HCT116 (cell line): ENCODE data around the gene RAP2A. TPM values are rescaled to one million over a fixed set of nuclear protein-coding genes. Genes with fewer than 3 reads are reported as not detected.

Experiments used
- ATAC-seq: fragments of 200-7000 bp; cut with Tn5 transposase; 2 replicates; pipeline ENCODE4 v1.9.1; 2020; ENCODE audit warnings: mild to moderate bottlenecking, moderate library complexity
- BruUV-seq: library from RNA; stranded (reverse); fragments of 400-500 nt; replicated peaks from 2 replicates; lab custom pipeline; 2021; lab: Mats Ljungman, UMichigan
- CTCF ChIA-PET: fragments of 300-600 bp; sonication (Branson Sonifier 250); formaldehyde crosslinking; loops from one replicate; lab custom pipeline; 2021; ENCODE audit warnings: antibody characterized with exemption; lab: Charles Lee
- POLR2A ChIA-PET: fragments of 300-600, 350-600 bp; sonication (Branson Sonifier 250); formaldehyde crosslinking; loops from one replicate; lab custom pipeline; 2021; ENCODE audit warnings: antibody characterized with exemption; lab: Charles Lee
- RAD21 ChIA-PET, 2 experiments: fragments of 300-600 bp; sonication (Branson Sonifier 250); formaldehyde crosslinking; loops; one replicate each; lab custom pipeline; 2023; ENCODE audit warnings: low total read pairs in 2 of 2; ENCODE audit not compliant: uncharacterized antibody in 2 of 2, unreplicated experiment in 2 of 2, low non-redundant PET in 1 of 2; lab: Charles Lee
- DNase-seq: peaks from one replicate; pipeline ENCODE4 v3.0.0-alpha.2; 2010; ENCODE audit warnings: low read depth, low spot score
- H2AFZ ChIP-seq: fragments of 200-600 bp; shearing (Covaris generic), sonication (generic); 2 replicates; pipeline ENCODE4 v1.6.1; 2017; ENCODE audit warnings: low read depth, mixed run types, mixed read lengths, antibody characterized with exemption, low read length; ENCODE audit not compliant: poor library complexity, severe bottlenecking
- H3K27ac ChIP-seq: 2 replicates; pipeline ENCODE4 v1.5.1; 2012; ENCODE audit warnings: low read depth, low read length
- H3K27me3 ChIP-seq: fragments of 200-600 bp; sonication (generic); 2 replicates; pipeline ENCODE4 v1.6.1; 2016; ENCODE audit warnings: mixed run types, low read length, mixed read lengths; ENCODE audit not compliant: insufficient read depth
- H3K36me3 ChIP-seq, 2 experiments: fragments of 200-500 bp in 1 of 2; fragments of 200-600 bp in 1 of 2; sonication (Bioruptor generic) in 1 of 2; sonication (generic) in 1 of 2; 2 replicates each; pipeline versions ENCODE4 v1.5.1 to v1.6.1; 2014 to 2016; ENCODE audit warnings: low read length in 2 of 2, inconsistent platforms in 1 of 2, mixed read lengths in 1 of 2, mixed run types in 1 of 2; ENCODE audit not compliant: insufficient read depth in 2 of 2, control insufficient read depth in 1 of 2
- H3K4me1 ChIP-seq, 2 experiments: fragments of 200-600 bp in 1 of 2; sonication (generic) in 1 of 2; 2 replicates each; pipeline versions ENCODE4 v1.5.1 to v1.6.1; 2012 to 2017; ENCODE audit warnings: low read length in 2 of 2, inconsistent platforms in 1 of 2, mild to moderate bottlenecking in 1 of 2, mixed read lengths in 1 of 2, mixed run types in 1 of 2, moderate library complexity in 1 of 2; ENCODE audit not compliant: insufficient read depth in 2 of 2, control insufficient read depth in 1 of 2
- H3K4me2 ChIP-seq: fragments of 200-600 bp; sonication (generic); 2 replicates; pipeline ENCODE4 v1.6.1; 2017; ENCODE audit warnings: mixed run types, low read length, mixed read lengths
- H3K4me3 ChIP-seq, 2 experiments: fragments of 200-600 bp in 1 of 2; sonication (generic) in 1 of 2; replicated peaks in 1 of 2; 2 replicates each; pipeline ENCODE4 v1.5.1; 2011 to 2016; ENCODE audit warnings: low read length in 2 of 2, control low read depth in 1 of 2, low read depth in 1 of 2, mild to moderate bottlenecking in 1 of 2, mixed read lengths in 1 of 2, mixed run types in 1 of 2
- H3K79me2 ChIP-seq: fragments of 200-600 bp; sonication (generic); 2 replicates; pipeline ENCODE4 v1.6.1; 2017; ENCODE audit warnings: mild to moderate bottlenecking, mixed run types, low read length, moderate library complexity, mixed read lengths; ENCODE audit not compliant: insufficient read depth
- H3K9ac ChIP-seq: fragments of 200-600 bp; sonication (generic); 2 replicates; pipeline ENCODE4 v1.6.1; 2016; ENCODE audit warnings: low read length, mixed read lengths
- H3K9me2 ChIP-seq: fragments of 200-600 bp; sonication (generic), shearing (Covaris generic); 2 replicates; pipeline ENCODE4 v1.6.1; 2017; ENCODE audit warnings: mixed run types, mild to moderate bottlenecking, moderate library complexity; ENCODE audit not compliant: insufficient read depth
- H3K9me3 ChIP-seq, 2 experiments: fragments of 200-500 bp in 1 of 2; fragments of 200-600 bp in 1 of 2; sonication (Bioruptor generic) in 1 of 2; sonication (generic) in 1 of 2; 2 replicates each; pipeline ENCODE4 v1.6.1; 2014 to 2017; ENCODE audit warnings: low read length in 2 of 2, mixed read lengths in 2 of 2, inconsistent platforms in 1 of 2, low read depth in 1 of 2, mild to moderate bottlenecking in 1 of 2, mixed run types in 1 of 2, moderate library complexity in 1 of 2; ENCODE audit not compliant: control insufficient read depth in 1 of 2, insufficient read depth in 1 of 2
- H4K20me1 ChIP-seq: fragments of 200-600 bp; sonication (generic), shearing (Covaris generic); 2 replicates; pipeline ENCODE4 v1.6.1; 2017; ENCODE audit warnings: mixed run types, mild to moderate bottlenecking, moderate library complexity; ENCODE audit not compliant: insufficient read depth
- ATF3 ChIP-seq: IDR thresholded peaks from 2 replicates; pipeline ENCODE4 v1.6.1; 2012
- FOSL1 ChIP-seq: IDR thresholded peaks from 2 replicates; pipeline ENCODE4 v1.6.1; 2012; ENCODE audit warnings: low read depth
- MAX ChIP-seq: IDR thresholded peaks from 2 replicates; pipeline ENCODE4 v1.6.1; 2012
- POLR2A ChIP-seq: IDR thresholded peaks from 2 replicates; pipeline ENCODE4 v1.7.0; 2011; ENCODE audit warnings: borderline replicate concordance; ENCODE audit not compliant: insufficient read depth, insufficient read length; ENCODE audit errors: extremely low read depth
- RAD21 ChIP-seq: IDR thresholded peaks from 2 replicates; pipeline ENCODE4 v1.6.1; 2012; ENCODE audit warnings: low read depth, mild to moderate bottlenecking
- intact Hi-C: fragments of 100-400 bp; cut with micrococcal nuclease; formaldehyde crosslinking; loops from 2 replicates; pipeline ENCODE4 v1.10.0; 2022
- total RNA-seq: library from RNA; stranded (reverse); gene quantifications from one replicate; pipeline ENCODE4 v1.2.1, GENCODE V29; 2021; ENCODE audit not compliant: unreplicated experiment

Gene RAP2A
- total RNA-seq, 1 experiment from 2014 or later: 27.6 TPM

GRCh38 chr13:97388373-97388772 lies 45.6 kb upstream of the RAP2A start:
- Histone ChIP-seq H2AFZ (no peak overlapping the region), H3K4me2 (no peak overlapping the region), H3K4me1 (no peaks in the 10 kb centered on the region), H3K36me3 (0 out of 4 replicates have a peak, but pooled peaks cover 4% of the 10 kb centered on the region in 2 experiments), H3K79me2 (no peaks in the 10 kb centered on the region), H3K4me3 (no peak overlapping the region), H4K20me1 (no peaks in the 10 kb centered on the region), H3K27ac (no peak overlapping the region), H3K27me3 (no peaks in the 10 kb centered on the region), H3K9me2 (no peaks in the 10 kb centered on the region), H3K9me3 (no peaks in the 10 kb centered on the region), H3K9ac (no peak overlapping the region)
- no peak for TF ChIP-seq ATF3
- TF ChIP-seq FOSL1: no peak
- BruUV-seq: no TSS peak
- POLR2A ChIA-PET: no interaction called here
- DNase-seq: no peak
- RAD21 ChIA-PET: no interaction called here
- CTCF ChIA-PET: interaction anchor here (1.2 kb wide), 1 partner anchor 12 kb away, joined by 3 read pairs; no protein-coding TSS in a partner anchor
- ATAC-seq: no peak
- intact Hi-C loops: no loop called here

- no peak overlapping the region for H3K4me2 ChIP-seq
- H2AFZ ChIP-seq: no peak overlapping the region
- no peaks in the 10 kb centered on the region for H3K79me2 ChIP-seq
- peaks cover 0 to 6% of the 10 kb centered on the region in 2 experiments; a peak in 1 of 4 replicates for H3K4me1 ChIP-seq
- no peak for TF ChIP-seq RAD21
- no peak for TF ChIP-seq POLR2A
- no peak for TF ChIP-seq FOSL1
- TF ChIP-seq MAX: no peak
- intact Hi-C loops: loop anchor here (1.0 kb wide), 1 partner anchor 39 kb away; no protein-coding TSS in a partner anchor
- H3K27ac ChIP-seq: no peak overlapping the region
- H3K9me3 ChIP-seq: no peaks in the 10 kb centered on the region
- DNase-seq (no peak), ATAC-seq (no peak)
- ChIA-PET CTCF (no interaction called here), POLR2A (no interaction called here), RAD21 (no interaction called here)
- H3K4me3 ChIP-seq: no peak overlapping the region
- BruUV-seq: no TSS peak
- H3K27me3 ChIP-seq: no peaks in the 10 kb centered on the region
- no peak overlapping the region for H3K9ac ChIP-seq
- 0 out of 4 replicates have a peak, but pooled peaks cover 0 to 6% of the 10 kb centered on the region in 2 experiments for H3K36me3 ChIP-seq
- no peaks in the 10 kb centered on the region for H4K20me1 ChIP-seq
- no peaks in the 10 kb centered on the region for H3K9me2 ChIP-seq
Measured at GRCh38 chr13:97390941-97391600, 42.9 kb upstream of the RAP2A start.
